ENCODE measurements around the gene C15orf39. TPM values are rescaled to one million over a fixed set of nuclear protein-coding genes. Genes with fewer than 3 reads are reported as not detected.

The C15orf39 gene
- total and polyA plus RNA-seq, 9 of the 15 experiments (the other 6 are each of a cell fraction or from before 2014, with no cell fraction given) = 0.31 to 29.8 (median 4.4) TPM

DNA sequence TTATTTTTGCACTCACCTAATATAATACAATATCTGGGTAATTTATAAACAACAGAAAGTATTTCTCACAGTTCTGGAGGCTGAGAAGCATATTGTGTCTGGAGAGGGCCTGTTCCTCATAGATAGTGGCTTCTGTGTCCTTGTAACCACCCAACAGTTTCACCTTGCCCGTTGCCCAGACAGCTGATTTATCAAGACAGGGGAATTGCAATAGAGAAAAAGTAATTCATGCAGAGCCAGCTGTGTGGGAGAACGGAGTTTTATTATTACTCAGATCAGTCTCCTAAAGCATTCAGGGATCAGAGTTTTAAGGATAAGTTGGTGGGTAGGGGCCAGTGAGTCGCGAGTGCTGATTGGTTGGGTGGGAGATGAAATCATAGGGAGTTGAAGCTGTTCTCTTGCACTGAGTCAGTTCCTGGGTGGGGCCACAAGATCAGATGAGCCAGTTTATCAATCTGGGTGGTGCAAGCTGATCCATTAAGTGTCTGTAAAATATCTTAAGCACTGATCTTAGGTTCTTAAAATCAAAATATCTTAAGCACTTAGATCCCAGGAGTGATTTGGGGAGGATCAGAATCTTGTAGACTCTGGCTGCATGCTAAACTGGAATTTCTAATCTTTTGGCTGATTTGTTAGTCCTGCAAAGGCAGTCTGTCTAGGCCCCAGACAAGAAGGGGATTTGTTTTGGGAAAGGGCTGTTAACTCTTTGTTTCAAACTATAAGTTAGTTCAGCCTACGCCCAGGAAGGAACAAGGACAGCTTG, 33.9 kb upstream of the C15orf39 start (continued):
- TF ChIP-seq KAT2B (IDR thresholded peaks at IDR 0.05; ENCODE audit: low read depth, low read length) (no peak), JUN (IDR thresholded peaks at IDR 0.05; ENCODE audit: borderline replicate concordance, low read depth, low read length) (peak; percentile 59; the same call in 1 of the 2 replicates), JUN (CRISPR knock-in tag; IDR thresholded peaks at IDR 0.05; ENCODE audit: borderline replicate concordance) (no peak), BCL6 (CRISPR knock-in tag; IDR thresholded peaks at IDR 0.05) (no peak), ELF4 (CRISPR knock-in tag; IDR thresholded peaks at IDR 0.05) (no peak), SUPT5H (IDR thresholded peaks at IDR 0.05) (no peak), LEF1 (IDR thresholded peaks at IDR 0.05) (peak; percentile 46; the same call in 1 of the 2 replicates)
- TF ChIP-seq, protein P1, sequence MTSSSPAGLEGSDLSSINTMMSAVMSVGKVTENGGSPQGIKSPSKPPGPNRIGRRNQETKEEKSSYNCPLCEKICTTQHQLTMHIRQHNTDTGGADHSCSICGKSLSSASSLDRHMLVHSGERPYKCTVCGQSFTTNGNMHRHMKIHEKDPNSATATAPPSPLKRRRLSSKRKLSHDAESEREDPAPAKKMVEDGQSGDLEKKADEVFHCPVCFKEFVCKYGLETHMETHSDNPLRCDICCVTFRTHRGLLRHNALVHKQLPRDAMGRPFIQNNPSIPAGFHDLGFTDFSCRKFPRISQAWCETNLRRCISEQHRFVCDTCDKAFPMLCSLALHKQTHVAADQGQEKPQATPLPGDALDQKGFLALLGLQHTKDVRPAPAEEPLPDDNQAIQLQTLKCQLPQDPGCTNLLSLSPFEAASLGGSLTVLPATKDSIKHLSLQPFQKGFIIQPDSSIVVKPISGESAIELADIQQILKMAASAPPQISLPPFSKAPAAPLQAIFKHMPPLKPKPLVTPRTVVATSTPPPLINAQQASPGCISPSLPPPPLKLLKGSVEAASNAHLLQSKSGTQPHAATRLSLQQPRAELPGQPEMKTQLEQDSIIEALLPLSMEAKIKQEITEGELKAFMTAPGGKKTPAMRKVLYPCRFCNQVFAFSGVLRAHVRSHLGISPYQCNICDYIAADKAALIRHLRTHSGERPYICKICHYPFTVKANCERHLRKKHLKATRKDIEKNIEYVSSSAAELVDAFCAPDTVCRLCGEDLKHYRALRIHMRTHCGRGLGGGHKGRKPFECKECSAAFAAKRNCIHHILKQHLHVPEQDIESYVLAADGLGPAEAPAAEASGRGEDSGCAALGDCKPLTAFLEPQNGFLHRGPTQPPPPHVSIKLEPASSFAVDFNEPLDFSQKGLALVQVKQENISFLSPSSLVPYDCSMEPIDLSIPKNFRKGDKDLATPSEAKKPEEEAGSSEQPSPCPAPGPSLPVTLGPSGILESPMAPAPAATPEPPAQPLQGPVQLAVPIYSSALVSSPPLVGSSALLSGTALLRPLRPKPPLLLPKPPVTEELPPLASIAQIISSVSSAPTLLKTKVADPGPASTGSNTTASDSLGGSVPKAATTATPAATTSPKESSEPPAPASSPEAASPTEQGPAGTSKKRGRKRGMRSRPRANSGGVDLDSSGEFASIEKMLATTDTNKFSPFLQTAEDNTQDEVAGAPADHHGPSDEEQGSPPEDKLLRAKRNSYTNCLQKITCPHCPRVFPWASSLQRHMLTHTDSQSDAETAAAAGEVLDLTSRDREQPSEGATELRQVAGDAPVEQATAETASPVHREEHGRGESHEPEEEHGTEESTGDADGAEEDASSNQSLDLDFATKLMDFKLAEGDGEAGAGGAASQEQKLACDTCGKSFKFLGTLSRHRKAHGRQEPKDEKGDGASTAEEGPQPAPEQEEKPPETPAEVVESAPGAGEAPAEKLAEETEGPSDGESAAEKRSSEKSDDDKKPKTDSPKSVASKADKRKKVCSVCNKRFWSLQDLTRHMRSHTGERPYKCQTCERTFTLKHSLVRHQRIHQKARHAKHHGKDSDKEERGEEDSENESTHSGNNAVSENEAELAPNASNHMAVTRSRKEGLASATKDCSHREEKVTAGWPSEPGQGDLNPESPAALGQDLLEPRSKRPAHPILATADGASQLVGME (CRISPR knock-in tag; IDR thresholded peaks at IDR 0.05) = no peak
- TF ChIP-seq, protein P2, sequence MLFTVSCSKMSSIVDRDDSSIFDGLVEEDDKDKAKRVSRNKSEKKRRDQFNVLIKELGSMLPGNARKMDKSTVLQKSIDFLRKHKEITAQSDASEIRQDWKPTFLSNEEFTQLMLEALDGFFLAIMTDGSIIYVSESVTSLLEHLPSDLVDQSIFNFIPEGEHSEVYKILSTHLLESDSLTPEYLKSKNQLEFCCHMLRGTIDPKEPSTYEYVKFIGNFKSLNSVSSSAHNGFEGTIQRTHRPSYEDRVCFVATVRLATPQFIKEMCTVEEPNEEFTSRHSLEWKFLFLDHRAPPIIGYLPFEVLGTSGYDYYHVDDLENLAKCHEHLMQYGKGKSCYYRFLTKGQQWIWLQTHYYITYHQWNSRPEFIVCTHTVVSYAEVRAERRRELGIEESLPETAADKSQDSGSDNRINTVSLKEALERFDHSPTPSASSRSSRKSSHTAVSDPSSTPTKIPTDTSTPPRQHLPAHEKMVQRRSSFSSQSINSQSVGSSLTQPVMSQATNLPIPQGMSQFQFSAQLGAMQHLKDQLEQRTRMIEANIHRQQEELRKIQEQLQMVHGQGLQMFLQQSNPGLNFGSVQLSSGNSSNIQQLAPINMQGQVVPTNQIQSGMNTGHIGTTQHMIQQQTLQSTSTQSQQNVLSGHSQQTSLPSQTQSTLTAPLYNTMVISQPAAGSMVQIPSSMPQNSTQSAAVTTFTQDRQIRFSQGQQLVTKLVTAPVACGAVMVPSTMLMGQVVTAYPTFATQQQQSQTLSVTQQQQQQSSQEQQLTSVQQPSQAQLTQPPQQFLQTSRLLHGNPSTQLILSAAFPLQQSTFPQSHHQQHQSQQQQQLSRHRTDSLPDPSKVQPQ (CRISPR knock-in tag; IDR thresholded peaks at IDR 0.05; ENCODE audit: borderline replicate concordance) = no peak
- TF ChIP-seq, protein P3, sequence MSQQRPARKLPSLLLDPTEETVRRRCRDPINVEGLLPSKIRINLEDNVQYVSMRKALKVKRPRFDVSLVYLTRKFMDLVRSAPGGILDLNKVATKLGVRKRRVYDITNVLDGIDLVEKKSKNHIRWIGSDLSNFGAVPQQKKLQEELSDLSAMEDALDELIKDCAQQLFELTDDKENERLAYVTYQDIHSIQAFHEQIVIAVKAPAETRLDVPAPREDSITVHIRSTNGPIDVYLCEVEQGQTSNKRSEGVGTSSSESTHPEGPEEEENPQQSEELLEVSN (IDR thresholded peaks at IDR 0.05; ENCODE audit: borderline replicate concordance in 1 of 2, extremely low read depth in 1 of 2, insufficient read depth in 1 of 2, insufficient read length in 1 of 2, low read depth in 1 of 2, low read length in 1 of 2, poor library complexity in 1 of 2, severe bottlenecking in 1 of 2) = no peak
- TF ChIP-seq, protein P4, sequence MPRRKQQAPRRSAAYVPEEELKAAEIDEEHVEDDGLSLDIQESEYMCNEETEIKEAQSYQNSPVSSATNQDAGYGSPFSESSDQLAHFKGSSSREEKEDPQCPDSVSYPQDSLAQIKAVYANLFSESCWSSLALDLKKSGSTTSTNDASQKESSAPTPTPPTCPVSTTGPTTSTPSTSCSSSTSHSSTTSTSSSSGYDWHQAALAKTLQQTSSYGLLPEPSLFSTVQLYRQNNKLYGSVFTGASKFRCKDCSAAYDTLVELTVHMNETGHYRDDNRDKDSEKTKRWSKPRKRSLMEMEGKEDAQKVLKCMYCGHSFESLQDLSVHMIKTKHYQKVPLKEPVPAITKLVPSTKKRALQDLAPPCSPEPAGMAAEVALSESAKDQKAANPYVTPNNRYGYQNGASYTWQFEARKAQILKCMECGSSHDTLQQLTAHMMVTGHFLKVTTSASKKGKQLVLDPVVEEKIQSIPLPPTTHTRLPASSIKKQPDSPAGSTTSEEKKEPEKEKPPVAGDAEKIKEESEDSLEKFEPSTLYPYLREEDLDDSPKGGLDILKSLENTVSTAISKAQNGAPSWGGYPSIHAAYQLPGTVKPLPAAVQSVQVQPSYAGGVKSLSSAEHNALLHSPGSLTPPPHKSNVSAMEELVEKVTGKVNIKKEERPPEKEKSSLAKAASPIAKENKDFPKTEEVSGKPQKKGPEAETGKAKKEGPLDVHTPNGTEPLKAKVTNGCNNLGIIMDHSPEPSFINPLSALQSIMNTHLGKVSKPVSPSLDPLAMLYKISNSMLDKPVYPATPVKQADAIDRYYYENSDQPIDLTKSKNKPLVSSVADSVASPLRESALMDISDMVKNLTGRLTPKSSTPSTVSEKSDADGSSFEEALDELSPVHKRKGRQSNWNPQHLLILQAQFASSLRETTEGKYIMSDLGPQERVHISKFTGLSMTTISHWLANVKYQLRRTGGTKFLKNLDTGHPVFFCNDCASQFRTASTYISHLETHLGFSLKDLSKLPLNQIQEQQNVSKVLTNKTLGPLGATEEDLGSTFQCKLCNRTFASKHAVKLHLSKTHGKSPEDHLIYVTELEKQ (CRISPR knock-in tag; IDR thresholded peaks at IDR 0.05) = 0 out of 2 replicates have a peak, but pooled peaks have one; percentile 6
